ENCODE data around the gene GGA1.

The GGA1 gene

GRCh38 chr22:37663521-37664140 is 55.0 kb downstream of the GGA1 start:
- no peak for DNase-seq (ENCODE audit: low spot score)
- no peak for TF ChIP-seq CTCF (IDR thresholded peaks at IDR 0.05; ENCODE audit: extremely low read depth, missing control alignments)

- DNase-seq (ENCODE audit: low spot score) = no peak
- TF ChIP-seq CTCF (IDR thresholded peaks at IDR 0.05; ENCODE audit: extremely low read depth, missing control alignments) = no peak
Measured at GRCh38 chr22:37664249-37665101, 55.8 kb downstream of the GGA1 start.

GRCh38 chr22:37665487-37665886 is 56.9 kb downstream of the GGA1 start:
- TF ChIP-seq CTCF (IDR thresholded peaks at IDR 0.05; ENCODE audit: extremely low read depth, missing control alignments) = no peak
- no peak for DNase-seq (ENCODE audit: low spot score)

DNA sequence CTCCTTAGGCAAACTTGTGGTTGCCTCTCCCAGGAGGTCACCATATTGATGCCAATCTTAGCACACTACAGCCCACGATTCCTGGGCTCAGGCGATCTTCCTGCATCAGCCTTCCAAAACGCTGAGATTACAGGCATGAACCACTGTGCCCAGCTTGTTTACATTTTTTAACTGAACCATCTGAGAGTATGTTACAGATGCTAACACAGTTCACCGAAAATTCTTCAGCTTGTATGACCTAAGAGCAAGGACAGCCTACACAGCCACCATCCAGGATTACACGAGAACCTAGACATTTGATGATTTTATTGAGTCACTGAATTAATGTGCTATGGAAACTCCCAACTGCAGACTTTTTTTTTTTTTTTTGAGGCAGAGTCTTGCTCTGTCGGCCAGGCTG is 61.0 kb downstream of the GGA1 start:
- no peak for DNase-seq (ENCODE audit: low spot score)
- no peak for TF ChIP-seq CTCF (IDR thresholded peaks at IDR 0.05; ENCODE audit: extremely low read depth, missing control alignments)

GRCh38 chr22:37672206-37672919 is 63.7 kb downstream of the GGA1 start:
- DNase-seq (ENCODE audit: low spot score) = no peak
- no peak for TF ChIP-seq CTCF (IDR thresholded peaks at IDR 0.05; ENCODE audit: extremely low read depth, missing control alignments)

DNA sequence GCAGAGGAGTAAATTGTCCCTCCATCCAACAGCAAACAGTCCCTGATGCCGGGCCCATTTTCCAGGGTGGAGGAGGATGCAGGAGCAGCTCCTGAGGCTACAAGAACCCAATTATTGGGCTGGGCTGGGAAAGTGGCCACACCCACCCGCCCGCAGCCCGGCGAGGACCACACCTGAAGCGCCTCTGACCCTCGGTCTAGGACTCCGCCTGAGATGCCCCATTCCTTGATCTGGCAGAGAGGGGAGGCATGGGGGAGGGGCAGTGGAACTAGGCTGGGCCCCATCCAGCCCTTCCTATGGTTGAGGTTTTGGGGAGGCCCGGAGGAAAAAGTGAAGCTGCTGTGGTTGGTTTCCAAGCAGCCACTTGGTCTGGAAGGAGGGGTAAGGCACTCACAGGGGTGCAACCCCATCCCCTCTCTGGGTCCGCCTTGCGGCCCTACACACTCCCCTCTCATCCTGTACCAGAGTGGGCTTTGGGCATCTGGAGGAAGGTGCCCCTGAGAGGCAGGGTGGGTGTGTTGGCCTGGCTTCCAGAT is 64.4 kb downstream of the GGA1 start:
- no peak for TF ChIP-seq CTCF (IDR thresholded peaks at IDR 0.05; ENCODE audit: extremely low read depth, missing control alignments)
- no peak for DNase-seq (ENCODE audit: low spot score)

- TF ChIP-seq CTCF (IDR thresholded peaks at IDR 0.05; ENCODE audit: extremely low read depth, missing control alignments) = no peak
- DNase-seq (ENCODE audit: low spot score) = no peak
Measured at GRCh38 chr22:37674248-37674647, 65.6 kb downstream of the GGA1 start.

Data from GM20000 (cell line).